Mesenchymal stem cell (in vitro differentiated cells and primary cell): Measurements from ENCODE around the gene WDR62.

Experiments used
- DNase-seq: peaks from one replicate; pipeline ENCODE4 v3.0.0-alpha.2; 2013
- H2AFZ ChIP-seq: one replicate; pipeline ENCODE4 v1.6.1; 2013; ENCODE audit warnings: low read depth, mild to moderate bottlenecking, control low read depth, inconsistent platforms, low read length, moderate library complexity
- H2AK5ac ChIP-seq: 2 replicates; pipeline ENCODE4 v1.6.1; 2013; ENCODE audit warnings: low read length, moderate library complexity, mild to moderate bottlenecking, inconsistent platforms; ENCODE audit not compliant: severe bottlenecking
- H2BK120ac ChIP-seq: one replicate; pipeline ENCODE4 v1.6.1; 2013; ENCODE audit warnings: low read depth, mild to moderate bottlenecking, inconsistent platforms, low read length, moderate library complexity
- H2BK12ac ChIP-seq, 2 experiments: one replicate each; pipeline ENCODE4 v1.6.1; 2013; ENCODE audit warnings: inconsistent platforms in 2 of 2, low read length in 2 of 2, mild to moderate bottlenecking in 2 of 2, moderate library complexity in 2 of 2, control low read depth in 1 of 2
- H2BK15ac ChIP-seq: one replicate; pipeline ENCODE4 v1.6.1; 2013; ENCODE audit warnings: mild to moderate bottlenecking, low read depth, inconsistent platforms; ENCODE audit not compliant: poor library complexity, severe bottlenecking
- H2BK5ac ChIP-seq: 2 replicates; pipeline ENCODE4 v1.6.1; 2013; ENCODE audit warnings: low read depth, mild to moderate bottlenecking, low read length, control low read depth, inconsistent platforms; ENCODE audit not compliant: poor library complexity, severe bottlenecking
- H3K14ac ChIP-seq, 2 experiments: one replicate each; pipeline ENCODE4 v1.6.1; 2013; ENCODE audit warnings: inconsistent platforms in 2 of 2, low read length in 2 of 2, control low read depth in 1 of 2, mild to moderate bottlenecking in 1 of 2, moderate library complexity in 1 of 2
- H3K18ac ChIP-seq, 2 experiments: one replicate each; pipeline ENCODE4 v1.6.1; 2013; ENCODE audit warnings: inconsistent platforms in 2 of 2, low read length in 2 of 2, control low read depth in 1 of 2, low read depth in 1 of 2, mild to moderate bottlenecking in 1 of 2
- H3K23ac ChIP-seq, 2 experiments: one replicate each; pipeline ENCODE4 v1.6.1; 2013; ENCODE audit warnings: inconsistent platforms in 2 of 2, low read length in 2 of 2, mild to moderate bottlenecking in 2 of 2, moderate library complexity in 2 of 2, control low read depth in 1 of 2
- H3K27ac ChIP-seq: 2 replicates; pipeline ENCODE4 v1.5.1; 2013; ENCODE audit warnings: mild to moderate bottlenecking, moderate library complexity, low read length, control low read depth, inconsistent platforms; ENCODE audit not compliant: poor library complexity, severe bottlenecking
- H3K27me3 ChIP-seq, 2 experiments: 2 replicates each; pipeline versions ENCODE4 v1.6.1 to v1.7.0; 2013; ENCODE audit warnings: low read length in 2 of 2, mild to moderate bottlenecking in 2 of 2, moderate library complexity in 2 of 2, control low read depth in 1 of 2, inconsistent platforms in 1 of 2; ENCODE audit not compliant: control insufficient read depth in 1 of 2, insufficient read depth in 1 of 2
- H3K36me3 ChIP-seq, 2 experiments: 2 replicates each; pipeline versions ENCODE4 v1.6.1 to v1.7.0; 2013; ENCODE audit warnings: low read length in 2 of 2, control low read depth in 1 of 2, inconsistent platforms in 1 of 2, low read depth in 1 of 2, mild to moderate bottlenecking in 1 of 2; ENCODE audit not compliant: insufficient read depth in 2 of 2, control insufficient read depth in 1 of 2
- H3K4ac ChIP-seq, 2 experiments: one replicate each; pipeline ENCODE4 v1.6.1; 2013; ENCODE audit warnings: inconsistent platforms in 2 of 2, low read length in 2 of 2, mild to moderate bottlenecking in 2 of 2, moderate library complexity in 2 of 2, control low read depth in 1 of 2, low read depth in 1 of 2
- H3K4me1 ChIP-seq: 2 replicates; pipeline ENCODE4 v1.6.1; 2013; ENCODE audit warnings: low read depth, low read length, control low read depth; ENCODE audit not compliant: control insufficient read depth, insufficient read depth
- H3K4me2 ChIP-seq: 2 replicates; pipeline ENCODE4 v1.6.1; 2013; ENCODE audit warnings: low read length, mild to moderate bottlenecking, inconsistent platforms; ENCODE audit not compliant: poor library complexity, severe bottlenecking
- H3K4me3 ChIP-seq, 2 experiments: 2 replicates each; pipeline versions ENCODE4 v1.5.1 to v1.7.0; 2013; ENCODE audit warnings: low read length in 2 of 2, mild to moderate bottlenecking in 2 of 2, control low read depth in 1 of 2, low read depth in 1 of 2; ENCODE audit not compliant: insufficient read depth in 1 of 2
- H3K79me1 ChIP-seq: replicated peaks from 2 replicates; pipeline ENCODE4 v1.6.1; 2013; ENCODE audit warnings: mild to moderate bottlenecking, control low read depth, low read length, inconsistent platforms; ENCODE audit not compliant: poor library complexity, severe bottlenecking
- H3K9ac ChIP-seq: 2 replicates; pipeline ENCODE4 v1.7.0; 2013; ENCODE audit warnings: mild to moderate bottlenecking, low read length, moderate library complexity
- H3K9me3 ChIP-seq: 2 replicates; pipeline ENCODE4 v1.7.0; 2013; ENCODE audit warnings: mild to moderate bottlenecking, low read length; ENCODE audit not compliant: control insufficient read depth
- H4K8ac ChIP-seq: one replicate; pipeline ENCODE4 v1.6.1; 2013; ENCODE audit warnings: inconsistent platforms, mild to moderate bottlenecking, low read length, moderate library complexity
- H4K91ac ChIP-seq: one replicate; pipeline ENCODE4 v1.6.1; 2013; ENCODE audit warnings: mild to moderate bottlenecking, low read length, inconsistent platforms
- WGBS: methylation state at CpG from one replicate; pipeline ENCODE4 v1.1.7; 2013; ENCODE audit warnings: mixed read lengths; 5-methylcytosine and 5-hydroxymethylcytosine counted together

Gene WDR62

DNA sequence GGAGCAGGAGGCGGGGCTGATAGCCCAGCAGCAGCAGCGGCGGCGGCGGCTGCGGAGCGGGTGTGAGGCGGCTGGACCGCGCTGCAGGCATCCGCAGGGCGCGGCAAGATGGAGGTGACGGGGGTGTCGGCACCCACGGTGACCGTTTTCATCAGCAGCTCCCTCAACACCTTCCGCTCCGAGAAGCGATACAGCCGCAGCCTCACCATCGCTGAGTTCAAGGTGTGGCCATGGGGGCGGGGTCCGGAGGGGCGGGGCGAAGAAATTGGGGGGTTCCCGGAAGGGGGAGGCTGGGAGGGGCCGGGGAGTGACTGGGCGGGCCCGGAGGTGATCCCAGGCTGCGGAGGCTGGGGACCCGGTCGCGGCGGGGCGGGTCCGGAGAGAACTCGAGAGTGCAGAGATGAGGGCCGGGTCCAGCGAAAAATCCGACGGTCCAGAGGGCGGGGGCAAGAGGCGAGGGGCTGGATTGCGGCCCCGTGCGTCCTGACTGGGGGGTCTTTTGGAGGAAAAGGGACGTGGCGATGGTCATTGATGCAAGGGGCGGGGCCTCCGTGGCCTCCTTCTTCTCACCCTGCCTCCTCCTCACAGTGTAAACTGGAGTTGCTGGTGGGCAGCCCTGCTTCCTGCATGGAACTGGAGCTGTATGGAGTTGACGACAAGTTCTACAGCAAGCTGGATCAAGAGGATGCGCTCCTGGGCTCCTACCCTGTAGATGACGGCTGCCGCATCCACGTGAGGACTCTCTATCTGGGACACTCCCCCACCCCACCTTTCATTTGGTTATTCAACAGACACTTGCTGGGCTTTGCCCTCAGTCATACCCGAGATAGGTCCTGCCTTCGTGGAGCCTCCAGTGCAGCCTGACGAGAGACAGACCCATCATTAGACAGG is 61.0 kb downstream of the WDR62 start, which contains the start of gene TBCB:
TBCB (plus strand) TSS at position 16 of the 891 bp plus-strand sequence; CDS start at position 109, 93 bp downstream.
- Histone ChIP-seq H3K4me3 (peak within 1 kb of the TSS; percentile 83 to 99), H3K9me3 (no peaks in the 10 kb centered on the region), H3K27me3 (no peaks in the 10 kb centered on the region), H2BK120ac (peak within 1 kb of the TSS; percentile 42), H3K14ac (peak within 1 kb of the TSS in 1 of 2 experiments; percentile 90), H3K4ac (peak within 1 kb of the TSS; percentile 77 to 86), H3K23ac (peak within 1 kb of the TSS in 1 of 2 experiments; percentile 57), H4K8ac (peak within 1 kb of the TSS; percentile 84), H3K9ac (peak within 1 kb of the TSS; percentile 95), H3K4me2 (peak within 1 kb of the TSS; percentile 80), H2BK5ac (peak within 1 kb of the TSS; percentile 53), H2BK12ac (peak within 1 kb of the TSS; percentile 34 to 65), H3K27ac (peak within 1 kb of the TSS; percentile 89), H2AK5ac (no peak within 1 kb of the TSS), H4K91ac (peak within 1 kb of the TSS; percentile 95), H2AFZ (peak within 1 kb of the TSS; percentile 90), H3K18ac (peak within 1 kb of the TSS; percentile 23 to 93), H3K4me1 (peaks cover 24% of the 10 kb centered on the region), H2BK15ac (peak within 1 kb of the TSS; percentile 60), H3K79me1 (peaks cover 43% of the 10 kb centered on the region), H3K36me3 (peaks cover 50 to 59% of the 10 kb centered on the region in 2 experiments)
- 7% methylated on average over 35 of the region's 59 CpGs for WGBS
- peak; percentile 57 for DNase-seq

DNA sequence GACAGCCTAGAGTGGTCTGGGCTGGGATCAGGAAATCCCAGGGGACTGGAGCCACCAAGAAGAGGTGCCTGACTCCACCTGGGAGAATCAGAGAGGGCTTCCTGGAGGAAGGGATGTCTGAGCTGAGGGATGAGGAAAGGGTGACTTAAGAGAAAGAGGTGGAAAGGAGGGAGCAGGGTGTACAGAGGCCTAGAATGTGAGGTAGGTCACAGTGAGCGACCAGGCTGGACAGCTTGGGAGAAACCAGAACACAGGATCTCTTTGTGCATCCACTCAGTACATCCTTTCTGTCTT is 61.6 kb downstream of the WDR62 start:
- H3K36me3 ChIP-seq: peaks cover 51 to 56% of the 10 kb centered on the region in 2 experiments
- H2AK5ac ChIP-seq: no peak overlapping the region
- H3K4ac ChIP-seq: peak overlapping the region in 1 of 2 experiments; percentile 77

DNA sequence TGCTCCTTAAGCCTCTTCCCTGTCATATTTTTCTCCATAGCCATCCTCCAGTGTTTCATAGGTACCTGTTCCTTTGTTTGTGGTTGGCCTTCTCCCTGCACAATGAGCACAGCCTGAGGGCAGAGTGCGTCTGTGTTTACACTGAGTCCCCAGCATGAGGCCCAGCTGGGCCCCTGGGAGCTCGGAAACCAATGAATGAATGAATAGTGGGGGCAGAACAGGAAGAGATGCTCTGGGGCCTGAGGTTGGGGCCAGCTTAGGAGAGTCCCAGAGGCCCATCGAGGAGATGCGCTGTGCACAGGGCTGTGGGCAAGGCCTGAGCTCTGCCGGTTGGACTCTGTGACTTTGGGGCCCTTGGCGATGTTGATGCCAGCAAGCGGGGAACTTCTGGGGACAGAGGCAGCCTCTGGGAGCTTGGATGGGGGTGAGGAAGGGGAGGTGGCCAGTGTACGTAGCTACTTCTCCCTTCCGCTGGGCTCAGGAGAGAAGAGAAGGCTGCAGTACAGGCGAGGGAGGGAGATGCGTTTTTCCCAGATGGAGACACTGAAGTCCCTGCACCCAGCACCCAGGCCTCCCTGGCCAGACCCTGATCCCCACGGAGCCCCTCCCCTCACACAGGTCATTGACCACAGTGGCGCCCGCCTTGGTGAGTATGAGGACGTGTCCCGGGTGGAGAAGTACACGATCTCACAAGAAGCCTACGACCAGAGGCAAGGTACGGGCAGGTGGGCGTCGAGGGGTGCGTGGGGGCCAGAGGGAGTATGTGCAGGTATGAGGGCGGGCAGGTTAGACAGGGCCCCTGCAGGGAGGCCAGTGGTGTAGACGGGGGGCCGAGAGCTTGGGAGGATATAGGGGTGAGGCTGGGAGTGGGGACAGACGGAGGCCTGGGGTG is 65.6 kb downstream of the WDR62 start:
- peak overlapping the region in 1 of 2 experiments; percentile 18 for H3K14ac ChIP-seq
- H3K79me1 ChIP-seq: peaks cover 45% of the 10 kb centered on the region
- H3K9ac ChIP-seq: peak overlapping the region; percentile 48
- no peak overlapping the region for H4K8ac ChIP-seq
- H3K27me3 ChIP-seq: no peaks in the 10 kb centered on the region
- no peak overlapping the region for H3K23ac ChIP-seq
- no peak overlapping the region for H2AK5ac ChIP-seq
- H3K18ac ChIP-seq: no peak overlapping the region
- H2BK120ac ChIP-seq: no peak overlapping the region
- H2AFZ ChIP-seq: no peak overlapping the region
- WGBS: 87% methylated on average over 22 of the region's 26 CpGs
- no peak overlapping the region for H3K4ac ChIP-seq
- peaks cover 71 to 74% of the 10 kb centered on the region in 2 experiments for H3K36me3 ChIP-seq
- peaks cover 16% of the 10 kb centered on the region for H3K4me1 ChIP-seq
- H4K91ac ChIP-seq: peak overlapping the region; percentile 12
- H3K4me3 ChIP-seq: no peak overlapping the region
- H3K9me3 ChIP-seq: no peaks in the 10 kb centered on the region
- no peak overlapping the region for H2BK15ac ChIP-seq
- no peak for DNase-seq
- H3K4me2 ChIP-seq: no peak overlapping the region
- H2BK12ac ChIP-seq: peak overlapping the region in 1 of 2 experiments; percentile 43
- H3K27ac ChIP-seq: no peak overlapping the region
- no peak overlapping the region for H2BK5ac ChIP-seq

More for the DNA sequence above, 61.6 kb downstream of the WDR62 start:
- Histone ChIP-seq H3K23ac (no peak overlapping the region), H4K8ac (peak overlapping the region; percentile 5), H2BK15ac (no peak overlapping the region), H2AFZ (no peak overlapping the region), H2BK12ac (peak overlapping the region in 1 of 2 experiments; percentile 65), H4K91ac (no peak overlapping the region), H3K79me1 (peaks cover 49% of the 10 kb centered on the region), H2BK5ac (no peak overlapping the region), H3K9ac (peak overlapping the region; percentile 85), H2BK120ac (peak overlapping the region; percentile 21), H3K27me3 (no peaks in the 10 kb centered on the region), H3K4me3 (peak overlapping the region in 1 of 2 experiments; percentile 99), H3K18ac (no peak overlapping the region), H3K27ac (no peak overlapping the region), H3K4me2 (peak overlapping the region; percentile 80), H3K4me1 (peaks cover 25% of the 10 kb centered on the region), H3K9me3 (no peaks in the 10 kb centered on the region), H3K14ac (no peak overlapping the region)
- 86% methylated on average over 1 of the region's 1 CpG for WGBS
- DNase-seq: no peak
